NCI-H2196 (cell line): Measurements from ENCODE around the gene POU4F3.
"Not testable (repeated sequence)": the region's sequence is repeated elsewhere in the genome, so short reads cannot be mapped to it uniquely, and the experiment has no call there.

Source experiments
- DNase-seq: peaks from one replicate; lab custom pipeline; 2025; ENCODE audit not compliant: unreplicated experiment; lab: John Stamatoyannopoulos, UW

Gene POU4F3, protein sequence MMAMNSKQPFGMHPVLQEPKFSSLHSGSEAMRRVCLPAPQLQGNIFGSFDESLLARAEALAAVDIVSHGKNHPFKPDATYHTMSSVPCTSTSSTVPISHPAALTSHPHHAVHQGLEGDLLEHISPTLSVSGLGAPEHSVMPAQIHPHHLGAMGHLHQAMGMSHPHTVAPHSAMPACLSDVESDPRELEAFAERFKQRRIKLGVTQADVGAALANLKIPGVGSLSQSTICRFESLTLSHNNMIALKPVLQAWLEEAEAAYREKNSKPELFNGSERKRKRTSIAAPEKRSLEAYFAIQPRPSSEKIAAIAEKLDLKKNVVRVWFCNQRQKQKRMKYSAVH

DNA sequence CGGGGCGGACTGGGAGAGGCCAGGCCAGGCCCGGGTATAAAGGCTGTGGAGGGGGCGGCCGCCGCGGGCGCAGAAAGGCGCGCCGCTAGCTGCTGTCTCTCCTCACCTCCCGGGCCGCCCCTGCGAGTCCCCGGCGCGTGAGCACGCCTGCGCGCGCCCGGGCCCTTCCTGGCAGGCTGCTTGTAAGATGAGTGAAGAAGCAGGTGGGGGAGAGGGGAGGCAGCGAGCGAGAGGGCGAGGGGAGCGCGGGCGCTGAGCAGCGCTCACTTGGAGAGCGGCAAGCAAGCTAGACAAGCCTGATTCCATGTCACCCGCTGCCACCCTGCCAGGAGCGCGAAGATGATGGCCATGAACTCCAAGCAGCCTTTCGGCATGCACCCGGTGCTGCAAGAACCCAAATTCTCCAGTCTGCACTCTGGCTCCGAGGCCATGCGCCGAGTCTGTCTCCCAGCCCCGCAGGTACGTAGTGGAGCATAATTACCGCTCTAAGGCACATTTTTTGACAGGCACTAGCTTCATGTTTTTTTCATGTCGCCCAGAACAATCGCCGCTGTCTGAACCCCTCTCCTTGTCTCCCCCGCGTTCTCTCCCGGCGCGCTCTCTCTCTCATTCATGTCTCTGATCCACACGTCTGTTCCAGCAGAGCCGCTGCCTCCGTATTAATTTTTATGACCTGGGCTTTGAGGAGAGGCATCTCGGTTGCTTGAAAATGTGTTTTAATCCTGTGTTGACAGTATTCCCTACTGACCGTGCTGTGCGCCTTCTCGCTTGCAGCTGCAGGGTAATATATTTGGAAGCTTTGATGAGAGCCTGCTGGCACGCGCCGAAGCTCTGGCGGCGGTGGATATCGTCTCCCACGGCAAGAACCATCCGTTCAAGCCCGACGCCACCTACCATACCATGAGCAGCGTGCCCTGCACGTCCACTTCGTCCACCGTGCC, at the start of gene POU4F3:
TSS of gene POU4F3 (plus strand) at position 66 of the 941 bp plus-strand sequence. CDS start at position 340, 274 bp downstream.
- peak; percentile 23 for DNase-seq

- DNase-seq: peak; percentile 54
Measured at GRCh38 chr5:146290318-146290717, 48.3 kb upstream of the POU4F3 start.

DNA sequence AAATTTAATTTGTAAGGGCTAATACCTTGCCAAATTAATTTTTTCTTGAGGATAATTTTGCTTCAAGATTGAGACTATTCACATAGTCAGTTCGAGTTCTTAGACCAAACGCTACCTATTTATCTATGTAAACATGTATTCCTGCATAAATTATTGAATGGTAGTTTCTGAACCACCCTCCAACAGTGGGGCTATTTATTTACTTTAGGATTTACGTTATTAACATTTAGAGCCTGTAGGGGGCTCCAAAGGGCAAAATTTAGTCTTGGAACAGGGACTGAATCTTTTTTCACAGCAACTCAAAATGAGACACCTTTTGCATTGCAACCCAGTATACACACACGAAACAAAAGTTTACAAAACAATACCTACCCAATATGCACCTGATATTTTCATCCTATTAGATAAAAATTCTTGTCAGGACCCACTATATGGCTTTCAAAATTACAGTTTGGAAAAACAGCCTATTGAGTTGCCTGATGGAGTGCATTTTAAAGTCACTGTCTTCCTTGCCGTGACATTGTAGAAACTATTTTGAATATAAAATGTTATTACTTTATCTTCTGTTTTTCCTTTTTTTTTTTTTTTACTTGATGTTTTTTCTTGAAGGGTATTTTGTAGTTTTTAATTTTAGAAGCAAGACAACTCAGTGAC, 47.1 kb upstream of the POU4F3 start:
- peak; percentile 67 for DNase-seq

- no peak for DNase-seq
Measured at GRCh38 chr5:146296245-146296644, 42.4 kb upstream of the POU4F3 start.

GRCh38 chr5:146298920-146299319, 39.7 kb upstream of the POU4F3 start:
- DNase-seq: not testable (repeated sequence)

GRCh38 chr5:146301626-146302025, 37.0 kb upstream of the POU4F3 start:
- no peak for DNase-seq

DNA sequence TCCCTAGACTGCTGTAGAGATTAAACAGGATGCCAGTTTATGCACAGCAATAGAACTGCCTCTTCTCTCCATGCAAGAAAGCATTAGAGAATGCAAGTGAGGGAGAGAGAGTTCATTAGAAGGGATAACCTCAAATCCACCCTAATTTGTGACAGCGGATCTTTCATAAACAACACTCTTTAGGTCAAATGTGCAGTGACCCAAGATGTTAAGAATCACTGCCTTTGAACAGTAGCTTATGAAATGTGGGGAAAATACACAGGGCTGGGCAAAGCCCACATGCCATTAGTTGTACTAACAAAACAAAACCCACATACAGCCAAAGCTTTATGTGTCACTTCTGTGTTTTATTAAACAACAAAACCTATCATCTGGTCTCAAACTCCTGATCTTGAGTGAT, 36.2 kb upstream of the POU4F3 start:
- DNase-seq: no peak

DNA sequence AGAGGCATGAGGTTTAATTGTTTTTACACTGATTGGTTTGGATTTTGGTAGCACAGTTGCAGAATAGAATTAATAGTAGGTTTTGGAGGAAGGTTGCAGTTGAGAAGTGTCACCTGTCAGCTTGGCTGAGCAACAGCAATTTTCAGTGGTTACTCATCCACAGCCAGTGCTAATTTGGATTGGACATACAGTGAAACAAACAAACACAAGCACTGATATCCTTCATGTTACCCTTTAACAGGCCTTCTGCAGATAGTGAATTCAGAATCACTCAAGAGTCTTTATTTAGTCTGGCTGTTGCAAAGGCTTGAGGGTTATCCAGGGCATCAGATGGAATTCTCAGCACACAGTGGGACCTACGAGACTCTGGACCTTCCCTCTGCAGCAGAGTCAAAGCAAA, 31.8 kb upstream of the POU4F3 start:
- peak; percentile 7 for DNase-seq

DNA sequence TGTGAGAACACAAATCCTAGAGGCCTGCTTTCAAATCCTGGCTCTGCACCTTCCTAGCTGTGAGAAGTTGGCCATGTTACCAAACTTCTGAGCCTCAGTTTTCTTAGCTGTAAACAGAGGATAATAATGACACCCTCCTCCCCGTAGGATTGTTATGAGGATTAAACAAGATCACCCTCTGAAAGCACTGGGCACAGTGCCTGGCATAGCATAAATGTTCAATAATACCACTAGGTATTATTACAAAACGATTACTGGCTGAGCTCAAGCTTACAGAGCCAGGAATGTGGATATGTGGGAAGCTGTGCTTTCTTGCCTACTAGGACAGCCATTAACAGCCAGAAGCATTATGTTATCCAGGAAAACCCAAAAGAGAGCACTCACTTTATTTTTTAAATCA, 30.8 kb upstream of the POU4F3 start:
- DNase-seq: no peak

GRCh38 chr5:146310540-146310939, 28.1 kb upstream of the POU4F3 start:
- DNase-seq: no peak

GRCh38 chr5:146311278-146311677, 27.4 kb upstream of the POU4F3 start:
- no peak for DNase-seq

GRCh38 chr5:146313027-146313426, 25.6 kb upstream of the POU4F3 start:
- DNase-seq: no peak

DNA sequence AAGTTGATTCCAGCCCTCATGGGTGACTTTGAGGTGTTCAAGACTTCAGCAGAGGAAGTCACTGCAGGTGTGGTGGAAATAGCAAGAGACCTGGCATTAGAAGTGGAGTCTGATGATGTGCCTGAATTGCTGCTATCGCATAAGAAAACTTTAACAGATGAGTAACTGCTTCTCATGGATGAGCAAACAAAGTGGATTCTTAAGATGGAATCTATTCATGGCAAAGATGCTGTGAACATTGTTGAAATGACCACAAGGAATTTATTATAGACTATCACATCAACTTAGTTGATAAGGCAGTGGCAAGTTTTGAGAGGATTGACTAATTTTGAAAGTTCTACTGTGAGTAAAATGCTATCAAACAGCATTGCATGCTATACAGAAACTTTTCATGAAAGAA, 17.1 kb upstream of the POU4F3 start:
- DNase-seq: no peak

- no peak for DNase-seq
Measured at GRCh38 chr5:146327257-146327870, 11.3 kb upstream of the POU4F3 start.

DNA sequence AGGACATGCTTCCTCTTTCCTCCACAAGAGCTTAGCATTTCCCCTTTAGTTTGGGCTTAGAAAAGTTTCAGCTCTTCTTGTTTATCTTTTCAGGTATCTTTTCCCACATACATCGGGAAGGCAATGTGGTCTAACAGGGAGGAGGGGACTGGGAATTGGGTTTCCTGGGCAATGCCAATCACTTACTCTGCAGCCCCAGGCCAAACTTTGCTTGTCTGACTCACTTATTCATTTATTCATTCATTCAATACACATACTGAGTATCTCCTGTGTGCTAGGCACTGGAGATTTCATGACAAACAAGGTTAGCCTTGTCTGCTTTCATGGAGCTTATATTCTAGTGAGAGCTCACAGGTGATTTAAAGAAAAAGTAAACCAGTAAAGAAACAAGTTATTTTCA, 10.7 kb upstream of the POU4F3 start:
- DNase-seq: no peak

DNA sequence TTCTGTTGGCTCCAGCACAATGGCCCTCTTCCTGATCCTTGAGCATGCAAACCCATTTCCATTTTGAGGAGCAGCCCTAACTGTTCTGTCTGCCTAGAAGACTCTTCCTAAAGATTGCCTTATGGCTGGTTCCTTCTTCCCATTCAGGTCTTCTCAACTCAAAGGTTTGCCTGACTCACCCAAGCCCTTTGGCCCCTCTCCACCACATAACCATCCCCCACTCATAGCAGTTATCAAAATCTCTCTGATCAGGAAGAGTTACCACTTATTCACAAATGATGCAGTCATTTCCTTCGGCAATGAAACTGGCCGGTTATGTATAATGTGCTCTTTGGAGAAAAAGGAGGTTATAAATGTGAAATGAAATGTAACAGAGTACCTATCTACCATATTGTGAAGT, 8.9 kb upstream of the POU4F3 start:
- DNase-seq: no peak

- no peak for DNase-seq
Measured at GRCh38 chr5:146331423-146331822, 7.2 kb upstream of the POU4F3 start.

DNA sequence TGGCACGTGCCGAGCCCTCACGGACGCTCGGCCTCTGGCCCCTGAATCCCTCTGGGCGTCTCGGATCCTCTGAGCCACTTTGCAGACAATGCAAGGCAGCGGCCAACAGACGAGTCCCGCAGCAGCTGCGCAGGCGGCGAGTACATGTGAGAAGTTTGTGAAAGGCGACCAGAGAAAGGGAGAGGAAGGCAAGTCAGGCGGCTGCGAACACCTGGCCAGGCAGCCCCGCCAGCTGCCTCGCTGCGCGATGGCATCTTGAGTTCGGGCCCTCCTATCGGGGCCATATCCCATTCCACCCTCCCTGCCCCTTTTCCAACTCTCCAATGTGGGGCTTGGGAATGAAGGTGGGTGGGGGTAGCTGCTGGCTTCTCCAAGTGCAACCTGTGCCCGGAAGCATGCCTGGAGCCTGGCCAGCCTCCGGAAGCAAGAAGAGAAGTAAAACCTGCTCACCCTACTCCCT, 4.5 kb upstream of the POU4F3 start:
- DNase-seq: no peak

DNA sequence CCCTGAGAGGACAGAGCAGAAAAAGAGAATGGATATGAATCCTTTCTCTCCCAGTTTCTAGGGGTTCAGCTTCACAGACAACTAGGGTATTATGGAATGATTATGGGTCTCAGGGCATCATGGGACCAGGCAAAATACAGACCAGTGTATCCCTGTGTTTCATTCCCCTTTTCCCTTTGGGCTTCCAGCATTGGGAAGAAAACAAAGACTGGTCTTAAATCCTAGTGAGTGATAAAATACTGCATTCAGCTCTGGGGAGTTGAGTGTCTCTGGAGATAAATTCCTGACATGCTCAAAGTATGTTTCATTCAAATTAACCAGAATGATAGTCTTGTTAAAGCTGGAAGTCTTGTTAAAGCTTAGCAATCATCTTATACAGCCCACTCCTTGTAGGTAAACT, 2.4 kb upstream of the POU4F3 start:
- DNase-seq: no peak

DNA sequence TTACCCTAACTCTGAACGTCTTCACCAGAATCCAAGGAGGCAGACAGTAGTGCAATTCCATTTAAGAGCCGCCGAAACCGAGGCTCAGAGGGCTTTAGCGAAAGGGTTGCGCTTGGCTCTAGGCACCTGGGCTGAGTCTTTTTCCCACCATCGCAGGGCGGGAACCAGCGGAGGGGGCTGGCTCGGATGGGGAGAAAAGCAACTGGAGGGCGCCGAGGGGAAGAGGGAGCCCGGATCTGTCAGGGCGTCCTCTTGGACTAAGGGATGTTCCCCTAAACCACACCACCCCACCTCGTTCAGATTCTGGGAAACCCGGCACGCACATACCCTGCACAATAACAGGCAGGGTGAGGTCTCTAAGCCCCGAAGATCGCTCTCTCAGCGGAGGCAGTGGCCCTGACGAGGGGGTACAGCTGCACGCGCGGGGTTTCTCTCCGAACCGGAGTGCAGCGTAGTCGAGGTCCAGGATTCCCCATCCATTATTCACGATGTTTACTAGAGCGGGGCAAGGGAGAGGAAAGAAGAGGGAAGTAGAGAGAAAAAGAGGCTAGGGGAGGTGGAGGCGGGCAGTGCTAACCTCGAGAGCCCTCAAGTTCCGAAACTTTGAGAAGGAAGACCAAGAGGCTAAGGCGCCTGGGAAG, 1.3 kb upstream of the POU4F3 start:
- no peak for DNase-seq

- no peak for DNase-seq
Measured at GRCh38 chr5:146337928-146338327, 711 bp upstream of the POU4F3 start.
